Measurements from ENCODE around the gene TMTC1. TPM values are rescaled to one million over a fixed set of nuclear protein-coding genes. Genes with fewer than 3 reads are reported as not detected.

TMTC1 gene
- total RNA-seq, 3 donors from 2014 or later (not counting 1 experiment from before 2014, with no cell fraction given): 0.18 to 2.0 (median 0.50) TPM

DNA sequence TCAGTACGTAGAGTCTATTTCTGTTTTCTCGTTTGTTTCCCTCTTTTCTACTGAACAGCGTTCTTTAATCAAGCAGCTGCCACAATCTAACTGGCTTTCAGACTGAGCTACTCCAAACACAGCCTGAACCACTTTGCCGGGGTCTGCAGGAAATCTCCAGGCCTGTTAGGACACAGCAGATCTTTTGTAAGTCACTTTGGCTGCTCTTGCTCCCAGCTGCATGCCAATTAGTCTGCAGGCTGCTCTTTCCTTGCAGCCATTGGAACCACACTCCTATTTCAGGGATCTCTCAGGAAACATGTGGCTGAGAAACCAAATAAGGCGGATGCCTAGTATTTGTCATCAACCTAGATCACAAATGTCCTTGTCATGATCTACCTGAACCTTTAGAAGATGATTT is 73.6 kb downstream of the TMTC1 start:
- H3K36me3 ChIP-seq (ENCODE audit: control insufficient read depth, insufficient read depth, low read length): no peaks in the 10 kb centered on the region
- WGBS (ENCODE audit: insufficient coverage): 77% methylated on average over 5 of the region's 5 CpGs
- Mint-ChIP-seq H3K36me3 (no peaks in the 10 kb centered on the region), H3K9me3 (peaks cover 2 to 3% of the 10 kb centered on the region in 2 donors), H3K27me3 (ENCODE audit: low read depth in 2 of 2) (no peaks in the 10 kb centered on the region), H3K4me1 (no peaks in the 10 kb centered on the region), H3K4me3 (no peak overlapping the region), H3K27ac (no peak overlapping the region)
- ATAC-seq (no peak), DNase-seq (no peak)
- no peak overlapping the region for H3K4me3 ChIP-seq (ENCODE audit: low read length)
- H3K4me1 ChIP-seq (ENCODE audit: control insufficient read depth, insufficient read depth, low read length): no peaks in the 10 kb centered on the region
- intact Hi-C loops (cut with micrococcal nuclease): no loop called here
- no peaks in the 10 kb centered on the region for H3K27me3 ChIP-seq (ENCODE audit: control insufficient read depth, insufficient read depth, low read length)
- no peak overlapping the region for H3K27ac ChIP-seq (ENCODE audit: low read length)
- no peaks in the 10 kb centered on the region for H3K9me3 ChIP-seq (ENCODE audit: control insufficient read depth, insufficient read depth, low read length)
- TF ChIP-seq, protein P1, sequence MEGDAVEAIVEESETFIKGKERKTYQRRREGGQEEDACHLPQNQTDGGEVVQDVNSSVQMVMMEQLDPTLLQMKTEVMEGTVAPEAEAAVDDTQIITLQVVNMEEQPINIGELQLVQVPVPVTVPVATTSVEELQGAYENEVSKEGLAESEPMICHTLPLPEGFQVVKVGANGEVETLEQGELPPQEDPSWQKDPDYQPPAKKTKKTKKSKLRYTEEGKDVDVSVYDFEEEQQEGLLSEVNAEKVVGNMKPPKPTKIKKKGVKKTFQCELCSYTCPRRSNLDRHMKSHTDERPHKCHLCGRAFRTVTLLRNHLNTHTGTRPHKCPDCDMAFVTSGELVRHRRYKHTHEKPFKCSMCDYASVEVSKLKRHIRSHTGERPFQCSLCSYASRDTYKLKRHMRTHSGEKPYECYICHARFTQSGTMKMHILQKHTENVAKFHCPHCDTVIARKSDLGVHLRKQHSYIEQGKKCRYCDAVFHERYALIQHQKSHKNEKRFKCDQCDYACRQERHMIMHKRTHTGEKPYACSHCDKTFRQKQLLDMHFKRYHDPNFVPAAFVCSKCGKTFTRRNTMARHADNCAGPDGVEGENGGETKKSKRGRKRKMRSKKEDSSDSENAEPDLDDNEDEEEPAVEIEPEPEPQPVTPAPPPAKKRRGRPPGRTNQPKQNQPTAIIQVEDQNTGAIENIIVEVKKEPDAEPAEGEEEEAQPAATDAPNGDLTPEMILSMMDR (IDR thresholded peaks at IDR 0.05): no peak

DNA sequence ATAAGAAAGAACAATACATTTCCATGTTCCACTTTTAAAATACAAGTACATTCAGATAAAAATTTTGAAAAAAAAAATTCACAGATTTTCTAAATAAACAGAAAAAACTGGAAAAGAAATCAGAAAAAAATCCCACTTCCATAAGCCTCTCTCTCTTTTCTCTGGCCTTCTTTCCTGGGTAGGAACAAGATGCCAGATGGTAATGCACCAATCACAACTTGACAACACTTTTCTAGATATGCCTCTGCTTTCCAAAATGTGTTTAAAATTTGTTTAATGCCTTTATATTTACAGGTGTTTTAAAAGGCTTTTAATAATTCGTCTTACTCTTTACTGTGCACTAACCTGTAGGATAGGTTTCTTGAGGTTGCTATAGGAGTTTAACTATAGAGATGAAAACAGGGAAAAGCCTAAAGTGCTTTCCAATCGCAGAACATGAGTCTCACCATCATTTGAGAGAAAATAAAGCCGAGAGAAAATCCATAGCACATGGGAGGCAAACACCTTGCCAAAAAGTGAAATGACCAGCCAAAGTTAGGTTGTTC is 74.2 kb downstream of the TMTC1 start:
- no peak overlapping the region for H3K27ac ChIP-seq (ENCODE audit: low read length)
- H3K9me3 ChIP-seq (ENCODE audit: control insufficient read depth, insufficient read depth, low read length): no peaks in the 10 kb centered on the region
- no peaks in the 10 kb centered on the region for H3K27me3 Mint-ChIP-seq (ENCODE audit: low read depth in 2 of 2)
- intact Hi-C loops (cut with micrococcal nuclease): no loop called here
- TF ChIP-seq, protein P1 (IDR thresholded peaks at IDR 0.05): no peak
- no peaks in the 10 kb centered on the region for H3K36me3 ChIP-seq (ENCODE audit: control insufficient read depth, insufficient read depth, low read length)
- ATAC-seq (no peak), DNase-seq (no peak)
- no peak overlapping the region for H3K27ac Mint-ChIP-seq
- H3K9me3 Mint-ChIP-seq: peaks cover 2 to 3% of the 10 kb centered on the region in 2 donors
- no peaks in the 10 kb centered on the region for H3K36me3 Mint-ChIP-seq
- WGBS (ENCODE audit: insufficient coverage): 84% methylated on average over 3 of the region's 3 CpGs
- H3K4me3 Mint-ChIP-seq: no peak overlapping the region
- no peaks in the 10 kb centered on the region for H3K4me1 Mint-ChIP-seq
- no peak overlapping the region for H3K4me3 ChIP-seq (ENCODE audit: low read length)
- no peaks in the 10 kb centered on the region for H3K4me1 ChIP-seq (ENCODE audit: control insufficient read depth, insufficient read depth, low read length)
- no peaks in the 10 kb centered on the region for H3K27me3 ChIP-seq (ENCODE audit: control insufficient read depth, insufficient read depth, low read length)

DNA sequence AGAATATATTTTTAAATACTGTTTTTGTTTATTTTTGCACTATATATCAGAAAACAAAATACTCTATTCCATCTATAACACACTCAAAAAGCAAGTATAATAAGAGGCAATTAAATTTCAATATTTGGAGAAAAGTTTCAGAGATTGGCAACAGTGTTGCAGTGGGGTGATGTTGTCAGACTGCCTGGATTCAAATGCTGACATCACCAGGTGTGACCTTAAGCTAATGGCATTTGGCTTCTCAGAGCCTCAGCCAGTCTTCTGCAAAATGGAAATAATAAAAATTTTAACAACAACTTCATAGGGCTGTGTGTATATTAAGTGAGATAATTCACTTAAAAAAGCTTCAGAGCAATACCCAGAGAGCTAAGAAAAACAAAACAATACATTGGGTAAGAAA is 74.7 kb downstream of the TMTC1 start:
- Histone ChIP-seq H3K36me3 (ENCODE audit: control insufficient read depth, insufficient read depth, low read length) (no peaks in the 10 kb centered on the region), H3K27me3 (ENCODE audit: control insufficient read depth, insufficient read depth, low read length) (no peaks in the 10 kb centered on the region), H3K27ac (ENCODE audit: low read length) (no peak overlapping the region), H3K9me3 (ENCODE audit: control insufficient read depth, insufficient read depth, low read length) (no peaks in the 10 kb centered on the region), H3K4me1 (ENCODE audit: control insufficient read depth, insufficient read depth, low read length) (no peaks in the 10 kb centered on the region), H3K4me3 (ENCODE audit: low read length) (no peak overlapping the region)
- TF ChIP-seq, protein P1 (IDR thresholded peaks at IDR 0.05): no peak
- ATAC-seq (no peak), DNase-seq (no peak)
- no peaks in the 10 kb centered on the region for H3K27me3 Mint-ChIP-seq (ENCODE audit: low read depth in 2 of 2)
- H3K36me3 Mint-ChIP-seq: no peaks in the 10 kb centered on the region
- intact Hi-C loops (cut with micrococcal nuclease): no loop called here
- H3K9me3 Mint-ChIP-seq: peaks cover 2 to 3% of the 10 kb centered on the region in 2 donors
- no peaks in the 10 kb centered on the region for H3K4me1 Mint-ChIP-seq
- H3K27ac Mint-ChIP-seq: no peak overlapping the region
- no peak overlapping the region for H3K4me3 Mint-ChIP-seq

DNA sequence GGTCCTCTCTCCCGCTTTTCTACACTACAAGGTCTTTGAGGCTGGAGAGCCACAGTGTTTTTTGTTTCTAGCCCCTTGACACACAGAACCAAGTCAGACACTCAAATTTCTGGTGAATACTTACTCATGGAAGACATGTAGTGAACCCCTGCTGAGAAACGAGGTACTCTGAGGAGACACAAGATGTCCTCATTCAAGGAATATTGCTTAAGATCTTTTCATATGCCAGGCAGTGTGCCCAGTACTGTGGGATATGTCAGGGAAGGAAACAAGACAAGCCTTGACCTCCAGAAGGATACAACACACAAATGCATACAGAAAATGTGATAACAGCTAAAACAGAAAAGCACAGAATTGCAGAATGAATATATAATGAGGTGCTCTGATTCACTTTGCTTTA is 75.9 kb downstream of the TMTC1 start:
- Mint-ChIP-seq H3K36me3 (no peaks in the 10 kb centered on the region), H3K4me1 (no peaks in the 10 kb centered on the region), H3K27me3 (ENCODE audit: low read depth in 2 of 2) (no peaks in the 10 kb centered on the region), H3K27ac (no peak overlapping the region), H3K9me3 (peaks cover 2 to 3% of the 10 kb centered on the region in 2 donors), H3K4me3 (no peak overlapping the region)
- Histone ChIP-seq H3K9me3 (ENCODE audit: control insufficient read depth, insufficient read depth, low read length) (no peaks in the 10 kb centered on the region), H3K27me3 (ENCODE audit: control insufficient read depth, insufficient read depth, low read length) (no peaks in the 10 kb centered on the region), H3K4me1 (ENCODE audit: control insufficient read depth, insufficient read depth, low read length) (no peaks in the 10 kb centered on the region), H3K4me3 (ENCODE audit: low read length) (no peak overlapping the region), H3K36me3 (ENCODE audit: control insufficient read depth, insufficient read depth, low read length) (no peaks in the 10 kb centered on the region), H3K27ac (ENCODE audit: low read length) (no peak overlapping the region)
- DNase-seq (no peak), ATAC-seq (no peak)
- intact Hi-C loops (cut with micrococcal nuclease): no loop called here
- WGBS (ENCODE audit: insufficient coverage): 79% methylated on average over 2 of the region's 2 CpGs
- TF ChIP-seq, protein P1 (IDR thresholded peaks at IDR 0.05): no peak
